Measurements from ENCODE around the gene CXCL6. TPM values are rescaled to one million over a fixed set of nuclear protein-coding genes. Genes with fewer than 3 reads are reported as not detected.

The CXCL6 gene
- polyA plus RNA-seq, 2 donors = 0.42 to 1.4 TPM

DNA sequence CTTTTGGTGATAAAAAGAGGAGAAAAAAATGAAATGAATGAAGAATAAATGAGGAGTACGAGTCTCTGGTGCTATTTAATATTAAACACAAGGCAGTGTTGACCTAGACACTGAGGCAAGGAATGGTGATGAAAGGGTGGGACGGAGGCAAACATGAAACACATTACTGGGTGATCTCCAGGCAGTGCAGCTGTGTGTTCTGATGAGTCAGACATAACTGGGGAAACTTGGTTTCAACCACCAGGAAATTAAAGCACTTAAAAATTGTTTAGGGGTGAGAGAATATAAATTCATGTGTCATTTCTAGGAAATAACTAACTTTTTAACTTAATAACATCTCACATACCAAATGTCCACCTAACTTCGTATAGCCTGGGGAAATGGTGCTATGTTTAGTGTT is 19.7 kb upstream of the CXCL6 start:
- H3K27ac ChIP-seq (ENCODE audit: low read depth in 2 of 2, low read length in 1 of 2) = no peak overlapping the region
- WGBS, 2 donors = 34 to 45% methylated on average over 3 of the region's 3 CpGs
- no peaks in the 10 kb centered on the region for H3K36me3 ChIP-seq (ENCODE audit: control insufficient read depth in 2 of 2, insufficient read depth in 2 of 2, low read length in 1 of 2)
- H3K9me3 ChIP-seq (ENCODE audit: control insufficient read depth in 2 of 2, insufficient read depth in 1 of 2, low read depth in 1 of 2, low read length in 1 of 2) = no peaks in the 10 kb centered on the region
- no peaks in the 10 kb centered on the region for H3K4me1 ChIP-seq (ENCODE audit: control insufficient read depth in 2 of 2, insufficient read depth in 2 of 2, low read length in 1 of 2)
- H3K4me3 ChIP-seq (ENCODE audit: low read depth in 1 of 2, low read length in 2 of 2) = no peak overlapping the region
- H3K27me3 ChIP-seq (ENCODE audit: control insufficient read depth in 1 of 2, insufficient read depth in 2 of 2, low read length in 2 of 2) = no peaks in the 10 kb centered on the region

DNA sequence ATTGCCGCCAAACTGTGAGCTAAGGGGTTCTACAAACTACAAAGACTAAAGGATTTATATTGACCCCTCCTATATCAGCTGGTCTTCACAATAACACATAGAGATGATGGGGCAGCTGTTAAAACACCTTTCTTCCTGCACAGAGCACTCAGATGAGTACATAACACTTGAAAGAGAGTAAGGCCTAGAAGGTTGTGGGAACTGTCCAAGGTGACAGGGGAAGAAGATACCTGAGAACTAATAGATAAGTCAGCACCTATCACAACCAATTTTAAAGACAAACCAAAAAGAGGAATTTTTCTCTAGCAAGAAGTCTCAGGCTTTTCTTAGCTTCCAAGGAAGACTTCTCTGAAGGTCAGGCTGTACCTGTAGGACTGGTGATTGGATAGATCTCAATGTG is 19.1 kb upstream of the CXCL6 start:
- Histone ChIP-seq H3K4me3 (ENCODE audit: low read depth in 1 of 2, low read length in 2 of 2) (no peak overlapping the region), H3K9me3 (ENCODE audit: control insufficient read depth in 2 of 2, insufficient read depth in 1 of 2, low read depth in 1 of 2, low read length in 1 of 2) (no peaks in the 10 kb centered on the region), H3K27me3 (ENCODE audit: control insufficient read depth in 1 of 2, insufficient read depth in 2 of 2, low read length in 2 of 2) (no peaks in the 10 kb centered on the region), H3K36me3 (ENCODE audit: control insufficient read depth in 2 of 2, insufficient read depth in 2 of 2, low read length in 1 of 2) (no peaks in the 10 kb centered on the region), H3K4me1 (ENCODE audit: control insufficient read depth in 2 of 2, insufficient read depth in 2 of 2, low read length in 1 of 2) (no peaks in the 10 kb centered on the region), H3K27ac (ENCODE audit: low read depth in 2 of 2, low read length in 1 of 2) (no peak overlapping the region)
- 90 to 97% methylated on average over 1 of the region's 1 CpG for WGBS, 2 donors

DNA sequence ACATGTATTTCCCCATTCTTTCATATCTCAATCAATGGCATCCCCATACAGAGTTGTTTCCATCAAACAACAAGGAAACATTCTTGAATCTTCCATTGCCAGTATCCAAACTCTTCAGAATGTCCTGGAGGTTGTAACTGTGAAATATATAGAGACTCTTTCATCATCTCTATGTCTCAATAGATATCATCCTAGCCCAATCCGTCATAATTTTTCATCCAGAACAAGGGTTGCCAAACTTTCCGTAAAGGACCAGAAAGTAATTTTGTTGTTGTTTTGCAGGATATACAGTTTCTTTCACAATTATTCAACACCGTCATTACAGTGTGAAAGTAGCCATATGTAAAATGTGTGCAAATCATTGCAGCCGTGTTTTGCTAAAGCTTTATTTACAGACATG is 15.2 kb upstream of the CXCL6 start:
- no peaks in the 10 kb centered on the region for H3K36me3 ChIP-seq (ENCODE audit: control insufficient read depth in 2 of 2, insufficient read depth in 2 of 2, low read length in 1 of 2)
- 83 to 85% methylated on average over 4 of the region's 4 CpGs for WGBS, 2 donors
- H3K27ac ChIP-seq (ENCODE audit: low read depth in 2 of 2, low read length in 1 of 2) = no peak overlapping the region
- H3K9me3 ChIP-seq (ENCODE audit: control insufficient read depth in 2 of 2, insufficient read depth in 1 of 2, low read depth in 1 of 2, low read length in 1 of 2) = no peaks in the 10 kb centered on the region
- no peaks in the 10 kb centered on the region for H3K27me3 ChIP-seq (ENCODE audit: control insufficient read depth in 1 of 2, insufficient read depth in 2 of 2, low read length in 2 of 2)
- H3K4me3 ChIP-seq (ENCODE audit: low read depth in 1 of 2, low read length in 2 of 2) = no peak overlapping the region
- no peaks in the 10 kb centered on the region for H3K4me1 ChIP-seq (ENCODE audit: control insufficient read depth in 2 of 2, insufficient read depth in 2 of 2, low read length in 1 of 2)

DNA sequence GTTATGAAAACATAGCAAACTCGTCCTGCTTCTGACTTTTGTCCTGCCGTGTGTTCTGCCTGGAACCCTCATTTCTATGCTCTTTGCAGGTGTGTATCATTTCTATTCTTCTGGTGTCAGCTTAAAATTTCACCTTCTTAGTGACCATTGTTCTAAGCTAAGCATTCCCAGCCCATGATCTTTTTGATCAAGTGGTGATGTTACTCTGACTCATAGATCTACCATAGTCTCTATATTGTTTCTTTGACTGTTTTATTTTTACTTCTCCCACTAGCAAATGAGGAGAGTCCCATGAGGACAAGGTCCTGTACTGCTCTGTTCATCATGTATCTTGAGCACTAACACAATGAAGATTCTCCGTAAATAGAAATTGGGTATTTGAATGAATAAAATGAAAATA is 14.1 kb upstream of the CXCL6 start:
- 70 to 74% methylated on average over 3 of the region's 3 CpGs for WGBS, 2 donors
- Histone ChIP-seq H3K27ac (ENCODE audit: low read depth in 2 of 2, low read length in 1 of 2) (no peak overlapping the region), H3K4me3 (ENCODE audit: low read depth in 1 of 2, low read length in 2 of 2) (no peak overlapping the region), H3K4me1 (ENCODE audit: control insufficient read depth in 2 of 2, insufficient read depth in 2 of 2, low read length in 1 of 2) (no peaks in the 10 kb centered on the region), H3K36me3 (ENCODE audit: control insufficient read depth in 2 of 2, insufficient read depth in 2 of 2, low read length in 1 of 2) (no peaks in the 10 kb centered on the region), H3K27me3 (ENCODE audit: control insufficient read depth in 1 of 2, insufficient read depth in 2 of 2, low read length in 2 of 2) (no peaks in the 10 kb centered on the region), H3K9me3 (ENCODE audit: control insufficient read depth in 2 of 2, insufficient read depth in 1 of 2, low read depth in 1 of 2, low read length in 1 of 2) (no peaks in the 10 kb centered on the region)

DNA sequence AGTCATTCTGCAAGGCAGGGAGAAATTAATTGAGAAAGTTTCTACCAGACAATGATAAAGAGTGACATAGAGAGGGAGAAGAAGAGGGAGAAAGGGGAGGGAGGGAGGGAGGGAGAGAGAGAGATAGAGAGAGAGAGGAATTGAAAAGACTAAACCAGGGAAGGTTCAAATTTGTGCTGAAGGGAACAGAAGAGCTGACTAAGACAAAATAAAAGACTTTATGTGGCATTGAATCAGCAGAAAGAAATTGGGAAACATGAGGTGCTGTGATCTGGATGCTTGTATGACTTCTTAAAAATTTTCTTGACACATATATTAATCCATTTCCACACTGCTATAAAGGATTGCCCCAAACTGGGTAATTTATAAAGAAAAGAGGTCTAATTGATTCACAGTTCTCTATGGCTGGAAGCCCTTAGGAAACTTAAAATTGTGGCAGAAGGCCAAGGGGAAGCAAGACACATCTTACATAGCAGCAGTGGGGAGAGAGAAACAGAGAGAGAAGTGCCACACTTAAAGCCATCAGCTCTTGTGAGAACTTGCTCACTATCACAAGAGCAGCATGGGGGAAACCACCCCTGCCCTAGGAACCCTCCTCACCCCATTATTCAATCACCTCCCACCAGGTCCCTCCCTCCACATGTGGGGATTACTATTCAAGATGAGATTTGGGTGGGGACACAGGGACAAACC is 13.5 kb upstream of the CXCL6 start:
- Histone ChIP-seq H3K4me3 (ENCODE audit: low read depth in 1 of 2, low read length in 2 of 2) (no peak overlapping the region), H3K36me3 (ENCODE audit: control insufficient read depth in 2 of 2, insufficient read depth in 2 of 2, low read length in 1 of 2) (no peaks in the 10 kb centered on the region), H3K27ac (ENCODE audit: low read depth in 2 of 2, low read length in 1 of 2) (no peak overlapping the region)

DNA sequence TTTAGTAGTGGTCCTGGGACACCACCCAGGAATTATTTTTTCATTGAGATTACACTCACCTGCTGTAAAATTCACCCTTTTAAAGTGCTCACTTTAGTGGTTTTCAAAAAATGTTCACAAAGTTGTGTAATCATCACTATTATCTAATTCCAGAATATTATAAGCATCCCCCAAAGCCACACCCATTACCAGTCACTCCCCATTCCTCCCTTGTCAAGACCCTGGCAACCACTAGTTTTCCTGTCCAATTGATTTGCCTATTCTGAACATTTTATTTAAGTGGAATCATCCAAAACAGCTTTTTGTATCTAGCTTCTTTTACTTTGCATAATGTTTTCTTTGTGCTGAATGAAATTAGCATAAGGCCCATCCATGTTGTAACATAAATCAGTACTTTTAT is 12.7 kb upstream of the CXCL6 start:
- H3K9me3 ChIP-seq (ENCODE audit: control insufficient read depth in 2 of 2, insufficient read depth in 1 of 2, low read depth in 1 of 2, low read length in 1 of 2) = no peaks in the 10 kb centered on the region
- no peak overlapping the region for H3K27ac ChIP-seq (ENCODE audit: low read depth in 2 of 2, low read length in 1 of 2)
- H3K4me3 ChIP-seq (ENCODE audit: low read depth in 1 of 2, low read length in 2 of 2) = no peak overlapping the region
- no peaks in the 10 kb centered on the region for H3K36me3 ChIP-seq (ENCODE audit: control insufficient read depth in 2 of 2, insufficient read depth in 2 of 2, low read length in 1 of 2)
- no peaks in the 10 kb centered on the region for H3K4me1 ChIP-seq (ENCODE audit: control insufficient read depth in 2 of 2, insufficient read depth in 2 of 2, low read length in 1 of 2)
- no peaks in the 10 kb centered on the region for H3K27me3 ChIP-seq (ENCODE audit: control insufficient read depth in 1 of 2, insufficient read depth in 2 of 2, low read length in 2 of 2)

More for the DNA sequence above, 13.5 kb upstream of the CXCL6 start:
- Histone ChIP-seq H3K4me1 (ENCODE audit: control insufficient read depth in 2 of 2, insufficient read depth in 2 of 2, low read length in 1 of 2) (no peaks in the 10 kb centered on the region), H3K27me3 (ENCODE audit: control insufficient read depth in 1 of 2, insufficient read depth in 2 of 2, low read length in 2 of 2) (no peaks in the 10 kb centered on the region), H3K9me3 (ENCODE audit: control insufficient read depth in 2 of 2, insufficient read depth in 1 of 2, low read depth in 1 of 2, low read length in 1 of 2) (no peaks in the 10 kb centered on the region)

DNA sequence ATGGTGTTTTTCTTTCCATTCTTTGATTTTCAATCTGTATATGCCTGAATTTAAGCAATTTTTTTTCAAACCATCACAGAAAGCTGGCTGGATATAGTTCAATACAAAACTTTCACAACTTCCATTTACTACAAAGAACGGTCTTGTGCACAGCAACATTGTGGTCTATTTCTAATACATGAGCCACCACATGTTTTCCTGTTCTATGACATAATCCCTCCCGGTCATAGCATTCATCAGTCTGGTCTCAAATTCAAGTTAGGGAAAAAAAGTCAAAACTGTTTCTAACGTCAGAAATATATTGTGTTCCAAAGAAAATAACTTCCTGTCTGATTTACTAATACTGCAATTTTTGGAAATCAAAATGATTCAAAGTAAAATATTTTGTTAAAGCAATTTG is 7.5 kb upstream of the CXCL6 start:
- WGBS, 2 donors = 59 to 64% methylated on average over 3 of the region's 3 CpGs
- Histone ChIP-seq H3K27ac (ENCODE audit: low read depth in 2 of 2, low read length in 1 of 2) (no peak overlapping the region), H3K4me3 (ENCODE audit: low read depth in 1 of 2, low read length in 2 of 2) (no peak overlapping the region), H3K4me1 (ENCODE audit: control insufficient read depth in 2 of 2, insufficient read depth in 2 of 2, low read length in 1 of 2) (no peaks in the 10 kb centered on the region), H3K9me3 (ENCODE audit: control insufficient read depth in 2 of 2, insufficient read depth in 1 of 2, low read depth in 1 of 2, low read length in 1 of 2) (no peaks in the 10 kb centered on the region), H3K36me3 (ENCODE audit: control insufficient read depth in 2 of 2, insufficient read depth in 2 of 2, low read length in 1 of 2) (no peaks in the 10 kb centered on the region), H3K27me3 (ENCODE audit: control insufficient read depth in 1 of 2, insufficient read depth in 2 of 2, low read length in 2 of 2) (no peaks in the 10 kb centered on the region)

DNA sequence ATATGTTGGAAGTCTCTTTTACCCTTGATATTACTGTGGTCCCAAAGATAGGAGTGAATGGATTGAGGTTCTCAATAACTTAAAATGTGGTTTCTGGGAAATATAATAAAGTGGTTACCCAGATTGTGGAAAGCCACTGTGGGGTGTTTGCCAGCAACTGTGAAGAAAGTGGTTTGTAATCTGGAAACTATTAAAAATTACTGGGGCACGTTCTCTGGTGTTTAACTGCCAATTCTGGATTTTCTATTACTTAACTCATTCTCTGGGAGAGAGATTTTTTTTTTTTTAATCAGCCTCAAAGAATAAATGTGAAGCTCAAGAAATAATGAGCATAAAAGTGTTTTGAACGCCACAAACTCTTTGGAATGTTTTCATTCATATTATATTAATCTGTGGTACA is 4.9 kb upstream of the CXCL6 start:
- H3K27ac ChIP-seq (ENCODE audit: low read depth in 2 of 2, low read length in 1 of 2) = no peak overlapping the region
- 42 to 57% methylated on average over 2 of the region's 2 CpGs for WGBS, 2 donors

DNA sequence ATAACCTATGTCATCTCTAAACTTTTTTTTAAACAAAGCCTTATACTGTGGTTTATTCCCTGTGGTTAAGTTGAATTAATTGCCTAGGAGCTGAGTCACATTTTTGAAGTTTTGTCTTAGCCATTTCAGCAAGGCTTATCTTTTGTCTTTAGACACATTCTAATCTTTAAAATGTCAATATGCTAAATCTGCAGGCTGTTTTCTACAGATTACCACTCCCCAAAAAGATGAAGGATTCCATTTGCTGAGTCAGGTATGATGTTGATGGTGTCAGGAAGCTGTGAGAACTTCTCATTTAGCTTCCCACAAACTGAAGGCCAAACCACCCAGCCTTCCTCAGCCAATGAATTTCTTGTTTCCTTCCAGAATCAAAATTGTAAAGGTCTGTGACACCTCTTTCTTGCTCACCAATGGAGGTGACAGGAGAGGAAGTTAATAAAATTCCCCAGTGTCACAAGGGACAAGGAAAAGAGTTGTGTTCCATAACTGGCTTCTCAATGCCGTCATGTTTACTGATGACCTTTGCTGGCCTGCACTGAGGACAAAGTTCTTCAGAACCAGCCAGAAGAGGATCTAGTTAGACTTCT is 3.7 kb upstream of the CXCL6 start:
- no peaks in the 10 kb centered on the region for H3K27me3 ChIP-seq (ENCODE audit: control insufficient read depth in 1 of 2, insufficient read depth in 2 of 2, low read length in 2 of 2)
- H3K4me3 ChIP-seq (ENCODE audit: low read depth in 1 of 2, low read length in 2 of 2) = no peak overlapping the region
- WGBS, 2 donors = 91 to 92% methylated on average over 1 of the region's 1 CpG
- no peaks in the 10 kb centered on the region for H3K9me3 ChIP-seq (ENCODE audit: control insufficient read depth in 2 of 2, insufficient read depth in 1 of 2, low read depth in 1 of 2, low read length in 1 of 2)
- no peaks in the 10 kb centered on the region for H3K36me3 ChIP-seq (ENCODE audit: control insufficient read depth in 2 of 2, insufficient read depth in 2 of 2, low read length in 1 of 2)
- H3K4me1 ChIP-seq (ENCODE audit: control insufficient read depth in 2 of 2, insufficient read depth in 2 of 2, low read length in 1 of 2) = peaks cover 0 to 5% of the 10 kb centered on the region in 2 donors
- no peak overlapping the region for H3K27ac ChIP-seq (ENCODE audit: low read depth in 2 of 2, low read length in 1 of 2)

More for the DNA sequence above, 4.9 kb upstream of the CXCL6 start:
- Histone ChIP-seq H3K4me3 (ENCODE audit: low read depth in 1 of 2, low read length in 2 of 2) (no peak overlapping the region), H3K9me3 (ENCODE audit: control insufficient read depth in 2 of 2, insufficient read depth in 1 of 2, low read depth in 1 of 2, low read length in 1 of 2) (no peaks in the 10 kb centered on the region), H3K27me3 (ENCODE audit: control insufficient read depth in 1 of 2, insufficient read depth in 2 of 2, low read length in 2 of 2) (no peaks in the 10 kb centered on the region), H3K4me1 (ENCODE audit: control insufficient read depth in 2 of 2, insufficient read depth in 2 of 2, low read length in 1 of 2) (peaks cover 0 to 4% of the 10 kb centered on the region in 2 donors), H3K36me3 (ENCODE audit: control insufficient read depth in 2 of 2, insufficient read depth in 2 of 2, low read length in 1 of 2) (no peaks in the 10 kb centered on the region)

DNA sequence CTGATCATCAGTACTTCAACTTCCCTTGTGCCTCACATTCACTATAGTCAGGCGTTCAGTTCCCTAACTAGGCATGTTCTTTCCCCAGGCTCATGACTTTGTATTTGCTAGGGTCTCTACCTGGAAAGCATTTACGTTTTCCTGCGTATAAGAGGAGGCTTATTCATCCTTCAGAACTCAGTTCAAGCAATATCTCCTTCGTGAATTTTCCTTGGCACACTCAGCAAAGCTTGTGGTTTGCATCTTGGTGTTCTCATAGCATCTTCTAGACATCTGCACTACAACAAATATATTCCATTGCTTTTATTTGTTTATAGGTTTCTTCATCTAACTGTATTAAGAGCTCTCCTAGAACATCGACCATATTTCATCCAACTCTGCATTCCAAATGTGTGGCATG is 2.6 kb downstream of the CXCL6 start:
- WGBS, 2 donors = 83 to 88% methylated on average over 5 of the region's 5 CpGs

More for the DNA sequence above, 2.6 kb downstream of the CXCL6 start:
- Histone ChIP-seq H3K4me3 (ENCODE audit: low read depth in 1 of 2, low read length in 2 of 2) (no peak overlapping the region), H3K27ac (ENCODE audit: low read depth in 2 of 2, low read length in 1 of 2) (no peak overlapping the region), H3K4me1 (ENCODE audit: control insufficient read depth in 2 of 2, insufficient read depth in 2 of 2, low read length in 1 of 2) (peaks cover 0 to 5% of the 10 kb centered on the region in 2 donors), H3K9me3 (ENCODE audit: control insufficient read depth in 2 of 2, insufficient read depth in 1 of 2, low read depth in 1 of 2, low read length in 1 of 2) (no peaks in the 10 kb centered on the region), H3K36me3 (ENCODE audit: control insufficient read depth in 2 of 2, insufficient read depth in 2 of 2, low read length in 1 of 2) (no peaks in the 10 kb centered on the region), H3K27me3 (ENCODE audit: control insufficient read depth in 1 of 2, insufficient read depth in 2 of 2, low read length in 2 of 2) (no peaks in the 10 kb centered on the region)
